AG09319 (cell line): ENCODE results near the gene SBF2.

Experiments used
- DNase-seq: peaks from one replicate; pipeline ENCODE4 v3.0.0-alpha.2; 2010; ENCODE audit warnings: low read depth; ENCODE audit errors: extremely low read depth
- TF ChIP-seq, protein P1 (sequence below): IDR thresholded peaks from 2 replicates; pipeline ENCODE4 v1.5.1; 2011; ENCODE audit warnings: low read depth, mild to moderate bottlenecking, inconsistent platforms, low read length, moderate library complexity

SBF2 gene

GRCh38 chr11:9849389-9849788, 444.6 kb downstream of the SBF2 start:
- DNase-seq = no peak
- TF ChIP-seq, protein P1, sequence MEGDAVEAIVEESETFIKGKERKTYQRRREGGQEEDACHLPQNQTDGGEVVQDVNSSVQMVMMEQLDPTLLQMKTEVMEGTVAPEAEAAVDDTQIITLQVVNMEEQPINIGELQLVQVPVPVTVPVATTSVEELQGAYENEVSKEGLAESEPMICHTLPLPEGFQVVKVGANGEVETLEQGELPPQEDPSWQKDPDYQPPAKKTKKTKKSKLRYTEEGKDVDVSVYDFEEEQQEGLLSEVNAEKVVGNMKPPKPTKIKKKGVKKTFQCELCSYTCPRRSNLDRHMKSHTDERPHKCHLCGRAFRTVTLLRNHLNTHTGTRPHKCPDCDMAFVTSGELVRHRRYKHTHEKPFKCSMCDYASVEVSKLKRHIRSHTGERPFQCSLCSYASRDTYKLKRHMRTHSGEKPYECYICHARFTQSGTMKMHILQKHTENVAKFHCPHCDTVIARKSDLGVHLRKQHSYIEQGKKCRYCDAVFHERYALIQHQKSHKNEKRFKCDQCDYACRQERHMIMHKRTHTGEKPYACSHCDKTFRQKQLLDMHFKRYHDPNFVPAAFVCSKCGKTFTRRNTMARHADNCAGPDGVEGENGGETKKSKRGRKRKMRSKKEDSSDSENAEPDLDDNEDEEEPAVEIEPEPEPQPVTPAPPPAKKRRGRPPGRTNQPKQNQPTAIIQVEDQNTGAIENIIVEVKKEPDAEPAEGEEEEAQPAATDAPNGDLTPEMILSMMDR = no peak

DNA sequence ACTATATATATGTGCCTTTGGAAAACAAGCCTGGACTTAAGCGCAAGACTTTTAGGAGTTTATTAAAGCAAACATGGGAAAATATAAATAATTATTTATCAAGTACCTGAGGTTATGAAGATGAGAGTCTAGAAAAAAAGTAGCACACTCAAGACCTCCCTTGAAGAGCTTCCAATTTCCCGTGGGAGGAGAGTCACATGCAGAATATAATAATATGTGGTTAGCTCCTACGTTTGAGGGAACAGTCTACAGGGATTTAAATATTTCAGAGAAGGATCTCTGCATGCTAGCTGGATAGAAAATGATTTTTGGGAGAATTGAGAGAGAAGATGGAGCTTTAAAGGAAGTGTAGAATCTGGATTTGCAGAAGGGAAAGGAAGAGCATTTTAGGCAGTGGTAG, 446.4 kb downstream of the SBF2 start:
- DNase-seq = no peak
- TF ChIP-seq, protein P1 = no peak

DNA sequence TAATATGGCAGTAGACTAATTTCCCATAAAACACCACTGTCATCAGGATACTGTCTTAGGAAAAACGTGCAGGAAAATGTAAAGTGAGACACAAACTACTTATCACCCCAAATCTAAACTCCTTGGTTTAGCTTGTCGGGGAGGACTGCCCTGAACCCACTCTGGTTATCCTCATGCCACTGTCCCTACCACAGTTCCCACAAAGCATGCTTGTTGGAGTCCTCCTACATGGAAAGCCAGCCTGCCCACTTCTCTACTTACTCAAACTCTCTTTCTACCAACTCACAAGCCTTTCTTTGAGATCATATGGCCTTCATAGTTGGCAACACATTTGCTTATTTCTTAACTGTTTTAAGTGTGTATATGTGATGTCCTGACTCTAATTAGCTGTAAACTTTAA, 451.1 kb downstream of the SBF2 start:
- no peak for DNase-seq
- TF ChIP-seq, protein P1 = no peak

- DNase-seq = no peak
- TF ChIP-seq, protein P1 = no peak
These were observed 453.5 kb downstream of the SBF2 start for GRCh38 chr11:9840460-9841004.

GRCh38 chr11:9839550-9839949, 454.5 kb downstream of the SBF2 start:
- no peak for DNase-seq
- TF ChIP-seq, protein P1 = no peak

DNA sequence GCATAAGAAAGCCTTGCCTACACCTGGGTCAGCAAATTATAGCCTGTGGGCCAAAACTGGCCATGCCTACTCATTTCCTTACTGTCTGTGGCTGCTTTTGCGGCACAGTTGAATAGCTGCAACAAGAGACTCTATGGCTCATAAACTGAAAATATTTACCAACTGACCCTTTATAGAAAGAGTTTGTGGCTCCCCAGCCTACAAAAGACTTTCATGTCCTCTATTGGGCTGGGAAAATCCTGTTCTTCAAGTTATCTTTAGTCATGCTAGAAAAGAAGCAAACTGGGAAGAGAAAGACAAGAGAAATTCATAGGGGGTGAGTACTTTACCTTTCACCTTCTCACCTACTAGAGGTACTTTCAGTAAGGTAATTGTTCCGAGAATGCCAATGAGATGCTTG, 455.1 kb downstream of the SBF2 start:
- no peak for DNase-seq
- TF ChIP-seq, protein P1 = no peak

DNA sequence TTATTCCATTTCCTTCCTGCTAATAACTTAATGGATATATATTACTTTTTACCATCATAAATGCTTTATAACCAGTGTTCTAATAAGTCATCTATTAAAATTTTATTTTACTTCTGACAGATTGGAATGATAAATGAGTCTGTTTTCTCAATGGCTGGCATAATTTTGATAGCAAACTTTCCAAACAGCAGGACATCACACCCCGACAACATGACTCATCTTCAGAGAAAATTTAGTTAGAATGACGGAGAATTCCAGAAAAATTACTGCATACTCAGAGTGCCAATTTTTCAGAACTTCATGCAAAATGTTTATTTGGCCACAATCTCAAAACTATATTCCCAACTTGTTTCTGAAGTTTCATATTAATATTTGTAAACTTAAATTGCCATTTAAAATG, 455.8 kb downstream of the SBF2 start:
- TF ChIP-seq, protein P1 = no peak
- no peak for DNase-seq
